T-helper 2 cell treated with Interferon-gamma antibody and Interleukin-4, amounts not matched to agents 5 μg/mL and 100 μg/mL, for 36 hours (primary cell): ENCODE results near the gene CHCHD3.
"Not testable (repeated sequence)": the region's sequence is repeated elsewhere in the genome, so short reads cannot be mapped to it uniquely, and the experiment has no call there.

Experiments
- DNase-seq: peaks from one replicate; pipeline ENCODE4 v3.0.0; 2021; ENCODE audit warnings: low spot score
- H3K27ac Mint-ChIP-seq: one replicate; pipeline ENCODE4 v1.8.0; 2021; ENCODE audit warnings: mild to moderate bottlenecking, mixed read lengths
- H3K27me3 Mint-ChIP-seq: one replicate; pipeline ENCODE4 v1.8.0; 2021; ENCODE audit warnings: low read depth, mixed read lengths
- H3K36me3 Mint-ChIP-seq: one replicate; pipeline ENCODE4 v1.8.0; 2021; ENCODE audit warnings: low read depth, mixed read lengths
- H3K4me1 Mint-ChIP-seq: one replicate; pipeline ENCODE4 v1.8.0; 2021; ENCODE audit warnings: low read depth, mixed read lengths
- H3K4me3 Mint-ChIP-seq: one replicate; pipeline ENCODE4 v1.8.0; 2022; ENCODE audit warnings: mild to moderate bottlenecking, moderate library complexity, mixed read lengths
- H3K9me3 Mint-ChIP-seq: one replicate; pipeline ENCODE4 v1.8.0; 2021; ENCODE audit warnings: mixed read lengths

Gene CHCHD3

GRCh38 chr7:133048589-133048988, 33.3 kb downstream of the CHCHD3 start:
- no peaks in the 10 kb centered on the region for H3K4me1 Mint-ChIP-seq
- DNase-seq, result no peak
- no peak overlapping the region for H3K27ac Mint-ChIP-seq
- no peaks in the 10 kb centered on the region for H3K9me3 Mint-ChIP-seq
- no peaks in the 10 kb centered on the region for H3K27me3 Mint-ChIP-seq
- peaks cover 2% of the 10 kb centered on the region for H3K36me3 Mint-ChIP-seq
- H3K4me3 Mint-ChIP-seq, result no peak overlapping the region

- Mint-ChIP-seq H3K27ac (no peak overlapping the region), H3K4me1 (no peaks in the 10 kb centered on the region), H3K27me3 (no peaks in the 10 kb centered on the region), H3K36me3 (peaks cover 2% of the 10 kb centered on the region), H3K9me3 (no peaks in the 10 kb centered on the region), H3K4me3 (no peak overlapping the region)
- no peak for DNase-seq
Measured at GRCh38 chr7:133047321-133047720, 34.6 kb downstream of the CHCHD3 start.

GRCh38 chr7:133044722-133045473, 37.0 kb downstream of the CHCHD3 start:
- Mint-ChIP-seq H3K27ac (no peak overlapping the region), H3K4me3 (no peak overlapping the region), H3K9me3 (no peaks in the 10 kb centered on the region), H3K4me1 (no peaks in the 10 kb centered on the region), H3K27me3 (no peaks in the 10 kb centered on the region), H3K36me3 (peaks cover 2% of the 10 kb centered on the region)
- no peak for DNase-seq

GRCh38 chr7:133040674-133041073, 41.2 kb downstream of the CHCHD3 start:
- no peaks in the 10 kb centered on the region for H3K4me1 Mint-ChIP-seq
- no peaks in the 10 kb centered on the region for H3K36me3 Mint-ChIP-seq
- no peak overlapping the region for H3K27ac Mint-ChIP-seq
- H3K4me3 Mint-ChIP-seq, result no peak overlapping the region
- DNase-seq, result no peak
- H3K27me3 Mint-ChIP-seq, result no peaks in the 10 kb centered on the region
- H3K9me3 Mint-ChIP-seq, result no peaks in the 10 kb centered on the region

- Mint-ChIP-seq H3K9me3 (no peaks in the 10 kb centered on the region), H3K36me3 (peaks cover 2% of the 10 kb centered on the region), H3K4me3 (no peak overlapping the region), H3K27me3 (no peaks in the 10 kb centered on the region), H3K27ac (no peak overlapping the region), H3K4me1 (no peaks in the 10 kb centered on the region)
- no peak for DNase-seq
Measured at GRCh38 chr7:133040178-133040577, 41.7 kb downstream of the CHCHD3 start.

- Mint-ChIP-seq H3K4me1 (no peaks in the 10 kb centered on the region), H3K36me3 (peaks cover 2% of the 10 kb centered on the region), H3K27me3 (no peaks in the 10 kb centered on the region), H3K9me3 (no peaks in the 10 kb centered on the region), H3K4me3 (no peak overlapping the region), H3K27ac (no peak overlapping the region)
- no peak for DNase-seq
Measured at GRCh38 chr7:133039614-133040013, 42.3 kb downstream of the CHCHD3 start.

GRCh38 chr7:133036289-133036688, 45.6 kb downstream of the CHCHD3 start:
- H3K9me3 Mint-ChIP-seq, result no peaks in the 10 kb centered on the region
- H3K36me3 Mint-ChIP-seq, result peaks cover 2% of the 10 kb centered on the region
- no peak overlapping the region for H3K4me3 Mint-ChIP-seq
- H3K27me3 Mint-ChIP-seq, result no peaks in the 10 kb centered on the region
- no peak for DNase-seq
- no peaks in the 10 kb centered on the region for H3K4me1 Mint-ChIP-seq
- H3K27ac Mint-ChIP-seq, result no peak overlapping the region

- DNase-seq, H3K4me3 Mint-ChIP-seq, H3K9me3 Mint-ChIP-seq, H3K4me1 Mint-ChIP-seq, H3K36me3 Mint-ChIP-seq, H3K27me3 Mint-ChIP-seq, H3K27ac Mint-ChIP-seq: not testable (repeated sequence)
Measured at GRCh38 chr7:133035240-133035639, 46.6 kb downstream of the CHCHD3 start.

- no peaks in the 10 kb centered on the region for H3K27me3 Mint-ChIP-seq
Measured at GRCh38 chr7:133030346-133030745, 51.5 kb downstream of the CHCHD3 start.

GRCh38 chr7:133029463-133029862, 52.4 kb downstream of the CHCHD3 start:
- Mint-ChIP-seq H3K27ac (no peak overlapping the region), H3K4me3 (no peak overlapping the region), H3K4me1 (peaks cover 7% of the 10 kb centered on the region), H3K9me3 (no peaks in the 10 kb centered on the region), H3K36me3 (peaks cover 4% of the 10 kb centered on the region), H3K27me3 (no peaks in the 10 kb centered on the region)
- DNase-seq, result no peak

More at GRCh38 chr7:133030346-133030745, 51.5 kb downstream of the CHCHD3 start:
- Mint-ChIP-seq H3K27ac (no peak overlapping the region), H3K9me3 (no peaks in the 10 kb centered on the region), H3K36me3 (peaks cover 5% of the 10 kb centered on the region), H3K4me3 (no peak overlapping the region), H3K4me1 (peaks cover 7% of the 10 kb centered on the region)
- DNase-seq, result no peak

- Mint-ChIP-seq H3K27me3 (no peaks in the 10 kb centered on the region), H3K27ac (no peak overlapping the region), H3K9me3 (no peaks in the 10 kb centered on the region), H3K4me1 (peaks cover 7% of the 10 kb centered on the region), H3K4me3 (no peak overlapping the region), H3K36me3 (peaks cover 9% of the 10 kb centered on the region)
- DNase-seq, result no peak
Measured at GRCh38 chr7:133027397-133027796, 54.5 kb downstream of the CHCHD3 start.

- H3K36me3 Mint-ChIP-seq, result peaks cover 11% of the 10 kb centered on the region
- no peak overlapping the region for H3K27ac Mint-ChIP-seq
- H3K9me3 Mint-ChIP-seq, result no peaks in the 10 kb centered on the region
- DNase-seq, result no peak
- H3K4me1 Mint-ChIP-seq, result peaks cover 7% of the 10 kb centered on the region
- no peaks in the 10 kb centered on the region for H3K27me3 Mint-ChIP-seq
- no peak overlapping the region for H3K4me3 Mint-ChIP-seq
Measured at GRCh38 chr7:133026210-133026859, 55.6 kb downstream of the CHCHD3 start.

- Mint-ChIP-seq H3K27ac (no peak overlapping the region), H3K4me1 (peaks cover 7% of the 10 kb centered on the region), H3K4me3 (no peak overlapping the region), H3K9me3 (no peaks in the 10 kb centered on the region), H3K36me3 (peaks cover 14% of the 10 kb centered on the region), H3K27me3 (no peaks in the 10 kb centered on the region)
- DNase-seq, result no peak
Measured at GRCh38 chr7:133025056-133025455, 56.8 kb downstream of the CHCHD3 start.

GRCh38 chr7:133024596-133024995, 57.3 kb downstream of the CHCHD3 start:
- no peak overlapping the region for H3K27ac Mint-ChIP-seq
- peaks cover 4% of the 10 kb centered on the region for H3K4me1 Mint-ChIP-seq
- H3K27me3 Mint-ChIP-seq, result no peaks in the 10 kb centered on the region
- H3K4me3 Mint-ChIP-seq, result no peak overlapping the region
- no peak for DNase-seq
- H3K36me3 Mint-ChIP-seq, result peaks cover 13% of the 10 kb centered on the region
- H3K9me3 Mint-ChIP-seq, result no peaks in the 10 kb centered on the region
